Activated naive CD8-positive, alpha-beta T cell treated with anti-CD3 and anti-CD28 coated beads, Interleukin-2, amount 50 U/mL, for 24 hours (primary cell): ENCODE results near the gene PRPF40A.

Source experiments
- ATAC-seq: fragments of 150-1000 bp; cut with Tn5 transposase; one replicate; pipeline ENCODE4 v1.10.0; 2021
- DNase-seq: peaks from one replicate; pipeline ENCODE4 v3.0.0; 2021
- H3K27ac Mint-ChIP-seq: one replicate; pipeline ENCODE4 v1.8.0; 2021; ENCODE audit warnings: mild to moderate bottlenecking, mixed read lengths
- H3K27me3 Mint-ChIP-seq: one replicate; pipeline ENCODE4 v1.8.0; 2021; ENCODE audit warnings: mixed read lengths
- H3K36me3 Mint-ChIP-seq: one replicate; pipeline ENCODE4 v1.8.0; 2021; ENCODE audit warnings: low read depth, mixed read lengths
- H3K4me1 Mint-ChIP-seq: one replicate; pipeline ENCODE4 v1.8.0; 2021; ENCODE audit warnings: mixed read lengths
- H3K4me3 Mint-ChIP-seq: one replicate; pipeline ENCODE4 v1.8.0; 2021; ENCODE audit warnings: mild to moderate bottlenecking, moderate library complexity, mixed read lengths
- H3K9me3 Mint-ChIP-seq: one replicate; pipeline ENCODE4 v1.8.0; 2021; ENCODE audit warnings: mixed read lengths

The PRPF40A gene

GRCh38 chr2:152606941-152607340 is 110.3 kb downstream of the PRPF40A start:
- Mint-ChIP-seq H3K27me3 (no peaks in the 10 kb centered on the region), H3K27ac (no peak overlapping the region), H3K36me3 (no peaks in the 10 kb centered on the region), H3K9me3 (no peaks in the 10 kb centered on the region), H3K4me1 (peaks cover 6% of the 10 kb centered on the region), H3K4me3 (no peak overlapping the region)
- DNase-seq (no peak), ATAC-seq (no peak)

GRCh38 chr2:152606081-152606480 is 111.2 kb downstream of the PRPF40A start:
- Mint-ChIP-seq H3K27me3 (no peaks in the 10 kb centered on the region), H3K4me3 (no peak overlapping the region), H3K27ac (no peak overlapping the region), H3K9me3 (no peaks in the 10 kb centered on the region), H3K36me3 (no peaks in the 10 kb centered on the region), H3K4me1 (no peaks in the 10 kb centered on the region)
- DNase-seq (no peak), ATAC-seq (no peak)

GRCh38 chr2:152603166-152603565 is 114.1 kb downstream of the PRPF40A start:
- H3K27me3 Mint-ChIP-seq: no peaks in the 10 kb centered on the region
- DNase-seq (no peak), ATAC-seq (no peak)
- no peaks in the 10 kb centered on the region for H3K36me3 Mint-ChIP-seq
- H3K4me1 Mint-ChIP-seq: no peaks in the 10 kb centered on the region
- no peak overlapping the region for H3K27ac Mint-ChIP-seq
- no peaks in the 10 kb centered on the region for H3K9me3 Mint-ChIP-seq
- H3K4me3 Mint-ChIP-seq: no peak overlapping the region

- Mint-ChIP-seq H3K4me3 (no peak overlapping the region), H3K36me3 (no peaks in the 10 kb centered on the region), H3K4me1 (no peaks in the 10 kb centered on the region), H3K9me3 (no peaks in the 10 kb centered on the region), H3K27ac (no peak overlapping the region), H3K27me3 (no peaks in the 10 kb centered on the region)
- ATAC-seq (no peak), DNase-seq (no peak)
These were observed 114.5 kb downstream of the PRPF40A start for GRCh38 chr2:152602750-152603149.
